Kidney epithelial cell (primary cell): ENCODE measurements around the gene FBXW12. TPM values are rescaled to one million over a fixed set of nuclear protein-coding genes. Genes with fewer than 3 reads are reported as not detected.

Source experiments
- DNase-seq: peaks from one replicate; pipeline ENCODE4 v3.0.0-alpha.2; 2010; ENCODE audit warnings: low read depth
- H3K27me3 ChIP-seq: 2 replicates; pipeline ENCODE4 v1.6.0; 2011; ENCODE audit warnings: low read length; ENCODE audit not compliant: control insufficient read depth, insufficient read depth
- H3K36me3 ChIP-seq: 2 replicates; pipeline ENCODE4 v1.5.1; 2011; ENCODE audit warnings: low read length; ENCODE audit not compliant: control insufficient read depth, insufficient read depth
- H3K4me3 ChIP-seq: 2 replicates; pipeline ENCODE4 v1.5.1; 2011; ENCODE audit warnings: low read depth, mild to moderate bottlenecking, control low read depth, low read length
- CTCF ChIP-seq: IDR thresholded peaks from 2 replicates; pipeline ENCODE4 v1.5.1; 2011; ENCODE audit warnings: mild to moderate bottlenecking, moderate library complexity, low read length, control low read depth, inconsistent platforms; ENCODE audit not compliant: insufficient read depth, poor library complexity, severe bottlenecking
- total RNA-seq: library from RNA; depleted of rRNA; stranded (reverse); fragments of >200 nt; gene quantifications from 2 replicates; pipeline ENCODE4 v1.2.3, GENCODE V29; 2015

FBXW12 gene
- total RNA-seq, 1 donor from 2014 or later = 0.46 TPM

GRCh38 chr3:48343432-48343831 lies 28.6 kb upstream of the FBXW12 start:
- no peaks in the 10 kb centered on the region for H3K27me3 ChIP-seq
- no peak for DNase-seq
- no peak for TF ChIP-seq CTCF
- no peaks in the 10 kb centered on the region for H3K36me3 ChIP-seq
- no peak overlapping the region for H3K4me3 ChIP-seq

- H3K27me3 ChIP-seq = no peaks in the 10 kb centered on the region
- no peaks in the 10 kb centered on the region for H3K36me3 ChIP-seq
- TF ChIP-seq CTCF = no peak
- no peak for DNase-seq
- no peak overlapping the region for H3K4me3 ChIP-seq
Observed at GRCh38 chr3:48344867-48345507, 27.0 kb upstream of the FBXW12 start.

- TF ChIP-seq CTCF = no peak
- Histone ChIP-seq H3K36me3 (no peaks in the 10 kb centered on the region), H3K27me3 (no peaks in the 10 kb centered on the region), H3K4me3 (no peak overlapping the region)
- no peak for DNase-seq
Observed at GRCh38 chr3:48345946-48346572, 26.0 kb upstream of the FBXW12 start.

- Histone ChIP-seq H3K27me3 (no peaks in the 10 kb centered on the region), H3K36me3 (no peaks in the 10 kb centered on the region), H3K4me3 (no peak overlapping the region)
- no peak for DNase-seq
- no peak for TF ChIP-seq CTCF
Observed at GRCh38 chr3:48347500-48347899, 24.5 kb upstream of the FBXW12 start.

GRCh38 chr3:48352546-48352945 lies 19.5 kb upstream of the FBXW12 start:
- no peak for DNase-seq

More at GRCh38 chr3:48352546-48352945, 19.5 kb upstream of the FBXW12 start:
- no peaks in the 10 kb centered on the region for H3K36me3 ChIP-seq
- no peak overlapping the region for H3K4me3 ChIP-seq
- TF ChIP-seq CTCF = no peak
- peaks cover 2% of the 10 kb centered on the region for H3K27me3 ChIP-seq
